EH (cell line): ENCODE measurements around the gene AVP.
A peak's percentile ranks its signal among the peaks of the same experiment; 100 is the strongest.

ENCODE experiments used
- DNase-seq: peaks from one replicate; pipeline ENCODE4 v3.0.0-alpha.2; 2015; ENCODE audit warnings: low read depth

Gene AVP

GRCh38 chr20:3109350-3110302 is 25.1 kb upstream of the AVP start:
- DNase-seq = no peak

- DNase-seq = no peak
Observed at GRCh38 chr20:3107464-3108025, 23.0 kb upstream of the AVP start.

GRCh38 chr20:3106658-3107463 is 22.3 kb upstream of the AVP start:
- DNase-seq = no peak

DNA sequence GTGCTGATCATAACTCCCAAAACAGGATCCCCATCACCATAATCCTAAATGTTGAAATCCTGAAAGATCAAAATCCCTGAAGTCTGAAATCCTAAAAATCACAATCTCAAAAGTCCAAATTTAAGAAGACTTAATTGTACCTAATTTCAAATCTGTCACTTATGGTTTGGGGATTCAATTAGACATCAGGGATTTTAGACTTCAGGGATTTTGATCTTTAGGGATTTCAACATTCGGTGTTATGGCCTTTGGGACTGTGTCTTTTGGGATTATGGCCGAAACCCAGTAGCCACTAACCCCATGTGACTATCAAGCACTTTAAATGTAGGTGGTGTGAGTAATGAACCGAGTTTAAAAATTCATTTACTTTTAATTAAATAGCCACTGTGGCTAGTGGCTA is 21.7 kb upstream of the AVP start:
- no peak for DNase-seq

GRCh38 chr20:3105256-3106137 is 21.0 kb upstream of the AVP start:
- no peak for DNase-seq

- DNase-seq = no peak
Observed at GRCh38 chr20:3103369-3104032, 19.0 kb upstream of the AVP start.

- no peak for DNase-seq
Observed at GRCh38 chr20:3102575-3103368, 18.2 kb upstream of the AVP start.

DNA sequence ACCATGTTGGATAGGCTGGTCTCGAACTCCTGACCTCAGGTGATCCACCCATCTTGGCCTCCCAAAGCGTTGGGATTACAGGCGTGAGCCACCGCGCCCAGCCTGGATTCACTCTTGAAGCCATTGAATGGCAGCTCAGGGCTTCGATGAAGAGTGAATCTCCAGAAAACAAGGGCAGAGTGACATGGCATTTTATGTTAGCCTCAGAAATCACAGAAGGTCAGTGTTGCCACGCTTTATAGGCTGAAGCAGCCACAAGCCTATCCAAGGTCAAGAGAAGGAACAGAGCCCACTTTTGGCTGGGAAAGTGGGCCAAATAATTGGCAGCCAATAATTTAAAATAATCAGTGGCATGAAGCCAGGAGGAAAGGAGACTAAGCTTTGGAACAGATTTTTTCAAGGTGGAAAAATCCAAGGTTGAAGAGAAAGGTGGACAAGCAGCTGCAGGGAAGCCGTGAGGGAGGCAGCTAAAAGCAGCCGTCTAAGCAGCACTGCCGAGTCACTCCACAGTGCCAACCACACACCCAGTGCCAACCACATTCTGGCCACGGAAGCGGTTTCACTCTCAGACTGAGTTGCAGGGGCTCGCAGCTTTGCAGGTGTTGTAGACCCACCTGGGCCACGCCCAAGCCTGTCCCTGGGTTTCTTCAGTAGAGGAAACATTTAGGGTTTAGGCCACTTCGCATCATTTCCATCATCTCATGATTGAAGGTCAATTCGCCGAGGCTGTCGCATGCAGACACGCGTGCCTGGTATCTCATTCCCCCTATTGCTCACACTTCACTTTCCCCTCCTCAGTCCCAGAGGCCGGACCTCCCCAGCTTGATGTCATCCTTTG is 17.4 kb upstream of the AVP start:
- no peak for DNase-seq

GRCh38 chr20:3101251-3101650 is 16.7 kb upstream of the AVP start:
- DNase-seq = no peak

GRCh38 chr20:3100480-3100879 is 16.0 kb upstream of the AVP start:
- DNase-seq = no peak

DNA sequence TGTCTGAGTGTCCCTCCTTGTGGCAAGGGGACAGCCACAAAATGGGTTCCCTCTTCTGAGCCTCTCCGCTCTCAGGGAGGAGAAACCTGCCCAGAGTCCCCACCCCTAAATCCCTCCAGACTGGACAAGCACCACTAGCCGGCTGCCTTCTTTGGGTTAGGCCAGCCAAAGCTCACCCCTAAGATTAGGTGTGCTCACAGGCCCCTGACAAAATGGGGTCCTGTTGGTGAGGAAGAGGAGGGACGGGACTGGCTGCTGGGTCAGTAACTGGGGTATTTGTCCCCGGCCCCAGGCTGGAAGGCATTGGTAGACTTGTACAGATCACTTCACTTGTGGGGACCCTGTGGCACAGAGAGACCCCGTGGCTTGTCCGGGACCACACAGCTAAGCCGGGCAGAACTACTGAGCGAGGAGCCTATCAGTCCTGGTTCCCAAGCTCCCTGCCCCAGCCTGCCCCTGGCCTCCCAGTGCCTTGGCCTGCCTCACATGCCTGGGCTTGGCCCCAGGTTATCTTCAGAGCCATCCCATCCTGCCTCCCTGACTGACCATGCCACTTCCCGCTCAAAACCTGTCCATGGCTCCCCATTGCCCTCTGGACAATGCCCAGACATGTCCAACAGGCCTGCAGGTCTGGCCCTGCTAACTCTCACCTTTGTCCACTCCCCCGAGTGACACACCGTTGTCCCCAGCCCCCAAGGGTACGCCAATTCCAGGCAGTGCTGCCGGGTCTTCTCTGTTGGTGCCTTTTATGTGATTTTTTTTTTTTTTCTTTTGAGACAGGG is 10.5 kb upstream of the AVP start:
- no peak for DNase-seq

- DNase-seq = no peak
Observed at GRCh38 chr20:3093861-3094361, 9.4 kb upstream of the AVP start.

- peak; percentile 38 for DNase-seq
Observed at GRCh38 chr20:3092611-3093379, 8.3 kb upstream of the AVP start.

- no peak for DNase-seq
Observed at GRCh38 chr20:3090565-3090964, 6.0 kb upstream of the AVP start.

- peak; percentile 13 for DNase-seq
Observed at GRCh38 chr20:3088031-3088430, 3.5 kb upstream of the AVP start.

GRCh38 chr20:3085571-3086072 is 1.1 kb upstream of the AVP start:
- no peak for DNase-seq

DNA sequence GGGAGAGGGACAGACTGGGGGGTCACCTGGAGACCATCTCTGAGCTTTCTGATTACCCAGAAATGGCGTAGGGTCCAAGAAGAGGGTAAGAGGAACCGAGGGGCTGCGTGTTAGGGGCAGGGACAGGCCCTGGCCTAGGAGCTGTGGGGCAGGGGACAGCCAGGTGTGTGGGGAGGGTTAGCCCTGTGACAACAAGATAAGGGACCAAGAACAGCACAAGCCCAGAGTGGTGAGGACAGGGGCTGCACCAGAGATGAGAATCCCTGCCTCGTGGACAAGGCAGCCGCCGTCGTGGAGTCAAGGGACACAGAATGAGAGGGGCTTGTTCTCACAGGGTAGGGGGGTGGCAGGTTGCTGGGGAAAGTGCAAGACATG is 449 bp upstream of the AVP start:
- DNase-seq = no peak
